Skeletal muscle tissue (tissue), 4 donors: Measurements from ENCODE around the gene ATP4A. TPM values are rescaled to one million over a fixed set of nuclear protein-coding genes. Genes with fewer than 3 reads are reported as not detected.

Experiments
- H3K27ac ChIP-seq: one replicate; pipeline ENCODE4 v1.7.0; 2013; ENCODE audit warnings: mild to moderate bottlenecking, low read depth, low read length, inconsistent platforms
- H3K27me3 ChIP-seq, 3 donors: one replicate each; pipeline ENCODE4 v1.7.0; 2013; ENCODE audit warnings: low read length in 3 of 3; ENCODE audit not compliant: control insufficient read depth in 3 of 3, insufficient read depth in 3 of 3
- H3K36me3 ChIP-seq, 3 donors: one replicate each; pipeline ENCODE4 v1.7.0; 2013; ENCODE audit warnings: low read length in 3 of 3; ENCODE audit not compliant: control insufficient read depth in 3 of 3, insufficient read depth in 3 of 3
- H3K4me1 ChIP-seq, 3 donors: one replicate each; pipeline ENCODE4 v1.7.0; 2013; ENCODE audit warnings: low read length in 3 of 3, mild to moderate bottlenecking in 3 of 3; ENCODE audit not compliant: control insufficient read depth in 3 of 3, insufficient read depth in 3 of 3
- H3K4me3 ChIP-seq, 3 donors: one replicate each; pipeline ENCODE4 v1.7.0; 2013; ENCODE audit warnings: low read length in 3 of 3
- H3K9ac ChIP-seq, 3 donors: one replicate each; pipeline ENCODE4 v1.7.0; 2013; ENCODE audit warnings: low read length in 3 of 3, mild to moderate bottlenecking in 3 of 3, moderate library complexity in 2 of 3, low read depth in 1 of 3
- H3K9me3 ChIP-seq, 3 donors: one replicate each; pipeline ENCODE4 v1.7.0; 2013; ENCODE audit warnings: low read length in 3 of 3; ENCODE audit not compliant: control insufficient read depth in 3 of 3
- total RNA-seq: library from RNA; depleted of rRNA; stranded (reverse); fragments of >200 nt; gene quantifications from one replicate; pipeline ENCODE4 v1.2.3, GENCODE V29; 2014
- donor health status: Osteomylitis.

ATP4A gene
- total RNA-seq, 1 donor from 2014 or later = not detected

DNA sequence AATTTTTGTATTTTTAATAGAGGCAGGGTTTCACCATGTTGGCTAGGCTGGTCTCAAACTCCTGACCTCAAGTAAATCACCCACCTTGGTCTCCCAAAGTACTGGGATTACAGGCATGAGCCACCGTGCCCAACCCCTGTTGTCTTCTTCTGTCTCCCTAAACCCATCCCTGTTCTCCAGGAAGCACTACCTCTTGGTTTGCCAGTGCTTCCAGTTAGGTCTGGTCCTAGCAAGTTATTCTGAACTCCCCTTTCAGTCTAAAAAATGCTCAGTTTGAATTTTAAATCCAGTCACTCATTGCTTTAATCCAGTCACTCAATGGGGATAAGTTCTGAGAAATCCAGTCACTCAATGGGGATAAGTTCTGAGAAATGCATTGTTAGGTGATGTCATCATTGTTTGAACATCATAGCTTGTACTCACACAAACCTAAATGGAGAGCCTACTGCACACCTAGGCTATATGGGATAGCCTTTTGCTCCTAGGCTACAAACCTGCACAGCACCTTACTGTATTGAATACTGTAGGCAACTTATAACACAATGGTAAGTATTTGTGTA lies 8.0 kb upstream of the ATP4A start:
- no peaks in the 10 kb centered on the region for H3K36me3 ChIP-seq
- no peak overlapping the region for H3K27ac ChIP-seq
- H3K27me3 ChIP-seq = peaks cover 6 to 18% (median 7%) of the 10 kb centered on the region in 3 donors
- no peak overlapping the region for H3K4me3 ChIP-seq
- H3K4me1 ChIP-seq = no peaks in the 10 kb centered on the region
- peaks cover 4 to 7% (median 5%) of the 10 kb centered on the region in 3 donors for H3K9me3 ChIP-seq
- no peak overlapping the region for H3K9ac ChIP-seq

DNA sequence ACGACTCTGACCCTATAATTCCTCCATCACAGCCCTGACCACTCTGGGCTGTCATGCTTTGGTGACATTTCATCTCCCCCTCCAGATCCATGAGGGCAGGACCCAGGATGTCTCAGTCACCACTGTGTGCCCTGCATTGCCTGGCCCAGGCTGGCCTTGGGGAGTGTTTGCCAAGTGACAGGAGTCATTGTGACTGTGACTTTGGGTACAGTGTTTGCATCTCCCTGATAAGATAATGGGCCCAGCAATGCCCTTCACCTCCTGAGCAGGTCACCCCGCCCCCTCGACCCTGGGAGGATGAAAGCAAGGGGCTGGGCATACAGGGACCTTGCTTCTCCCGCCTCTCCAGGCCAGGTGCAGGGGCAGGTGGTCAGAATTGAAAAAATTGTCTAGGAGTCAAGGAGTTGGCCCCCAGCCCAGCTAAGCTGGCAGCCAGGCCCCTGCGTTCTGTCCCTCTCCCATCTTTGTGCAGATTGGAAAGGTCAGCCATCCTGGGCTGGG lies 5.9 kb upstream of the ATP4A start:
- H3K4me1 ChIP-seq = no peaks in the 10 kb centered on the region
- H3K27ac ChIP-seq = no peak overlapping the region
- H3K36me3 ChIP-seq = no peaks in the 10 kb centered on the region
- no peak overlapping the region for H3K4me3 ChIP-seq
- H3K9ac ChIP-seq = no peak overlapping the region
- H3K27me3 ChIP-seq = peaks cover 15 to 18% (median 15%) of the 10 kb centered on the region in 3 donors
- no peaks in the 10 kb centered on the region for H3K9me3 ChIP-seq

DNA sequence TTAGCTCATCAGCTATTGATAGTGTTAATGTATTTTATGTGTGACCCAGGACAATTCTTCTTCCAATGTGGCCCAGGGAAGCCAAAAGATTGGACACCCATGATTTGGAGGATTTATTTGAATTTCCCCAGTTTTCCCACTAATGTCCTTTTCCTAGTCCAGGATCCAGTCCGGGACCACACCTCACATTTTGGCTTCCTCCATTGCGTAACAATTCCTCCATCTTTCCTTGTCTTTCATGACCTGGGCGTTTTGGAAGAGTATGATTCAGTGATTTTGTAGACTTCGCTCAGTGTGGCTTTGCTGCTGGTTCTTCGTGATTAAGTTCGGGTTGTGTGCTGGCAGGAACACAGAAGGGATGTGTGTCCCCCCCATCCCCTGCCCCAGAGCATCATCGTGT lies 3.3 kb upstream of the ATP4A start:
- Histone ChIP-seq H3K9me3 (no peaks in the 10 kb centered on the region), H3K27ac (no peak overlapping the region), H3K4me3 (no peak overlapping the region), H3K36me3 (no peaks in the 10 kb centered on the region), H3K9ac (no peak overlapping the region), H3K4me1 (no peaks in the 10 kb centered on the region), H3K27me3 (peaks cover 15 to 28% (median 28%) of the 10 kb centered on the region in 3 donors)

DNA sequence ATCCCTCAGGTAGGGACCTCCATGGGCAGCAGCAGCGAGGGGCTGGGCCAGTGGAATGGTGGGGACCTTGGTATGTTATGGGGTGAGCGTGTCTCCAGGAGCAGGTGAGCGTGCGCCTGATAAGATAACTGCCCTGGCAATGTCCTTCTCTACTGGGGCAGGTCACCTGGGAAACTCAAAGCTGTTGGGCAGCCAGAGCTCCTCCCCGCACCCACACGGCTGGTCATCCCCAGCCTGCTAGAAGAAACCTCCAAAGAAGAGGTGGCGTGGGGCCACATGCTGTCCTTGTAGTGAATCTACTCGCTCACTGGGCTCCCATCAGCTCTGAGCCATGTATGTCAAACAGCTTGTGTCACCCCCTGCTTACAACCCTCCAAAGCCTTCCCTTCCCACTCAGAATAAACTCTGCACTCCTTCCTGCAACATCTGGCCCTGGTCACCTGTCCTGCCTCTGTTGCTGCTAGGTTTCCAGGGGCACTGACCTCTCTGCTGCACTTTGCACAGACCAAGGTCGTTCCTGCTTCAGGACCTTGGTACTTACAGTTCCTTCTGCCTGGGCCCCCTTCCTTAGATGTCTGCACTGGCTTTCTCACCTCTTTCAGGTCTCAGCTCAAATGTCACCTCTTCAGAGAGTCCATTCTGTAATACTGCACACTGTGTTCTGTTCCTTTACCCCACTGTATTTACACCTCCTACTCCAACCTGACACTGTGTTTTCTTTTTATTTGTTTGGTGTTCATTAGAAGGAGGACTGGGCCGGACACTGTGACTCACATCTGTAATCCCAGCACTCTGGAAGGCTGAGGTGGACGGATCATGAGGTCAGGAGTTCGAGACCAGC lies 1.8 kb upstream of the ATP4A start:
- Histone ChIP-seq H3K27ac (no peak overlapping the region), H3K4me1 (no peaks in the 10 kb centered on the region), H3K4me3 (no peak overlapping the region), H3K9ac (no peak overlapping the region), H3K36me3 (no peaks in the 10 kb centered on the region), H3K27me3 (peaks cover 22 to 35% (median 32%) of the 10 kb centered on the region in 3 donors), H3K9me3 (no peaks in the 10 kb centered on the region)

DNA sequence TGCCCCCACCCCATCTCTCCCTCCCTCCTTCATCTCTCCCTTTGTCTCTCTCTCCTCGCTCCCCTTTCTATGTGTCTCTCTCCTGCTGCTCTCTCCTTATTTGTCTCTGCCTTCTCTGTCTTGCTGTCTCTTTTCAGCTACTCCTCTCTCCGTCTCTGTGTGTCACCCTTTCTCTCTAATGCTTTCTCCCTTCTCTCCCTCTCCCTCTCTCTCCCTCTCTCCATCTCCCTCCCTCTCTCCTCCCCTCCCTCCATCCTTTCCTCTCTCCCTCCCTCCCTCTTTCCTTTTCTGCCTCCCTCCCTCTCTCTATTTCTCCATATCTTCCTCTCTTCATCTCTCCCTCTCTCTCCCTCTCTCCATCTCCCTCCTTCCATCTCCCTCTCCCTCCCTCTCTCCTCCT lies 682 bp downstream of the ATP4A start:
- Histone ChIP-seq H3K27me3 (peaks cover 46 to 59% (median 46%) of the 10 kb centered on the region in 3 donors), H3K4me3 (no peak overlapping the region), H3K36me3 (no peaks in the 10 kb centered on the region), H3K27ac (no peak overlapping the region), H3K9ac (no peak overlapping the region), H3K9me3 (no peaks in the 10 kb centered on the region), H3K4me1 (peaks cover 0 to 5% (median 3%) of the 10 kb centered on the region in 3 donors)

DNA sequence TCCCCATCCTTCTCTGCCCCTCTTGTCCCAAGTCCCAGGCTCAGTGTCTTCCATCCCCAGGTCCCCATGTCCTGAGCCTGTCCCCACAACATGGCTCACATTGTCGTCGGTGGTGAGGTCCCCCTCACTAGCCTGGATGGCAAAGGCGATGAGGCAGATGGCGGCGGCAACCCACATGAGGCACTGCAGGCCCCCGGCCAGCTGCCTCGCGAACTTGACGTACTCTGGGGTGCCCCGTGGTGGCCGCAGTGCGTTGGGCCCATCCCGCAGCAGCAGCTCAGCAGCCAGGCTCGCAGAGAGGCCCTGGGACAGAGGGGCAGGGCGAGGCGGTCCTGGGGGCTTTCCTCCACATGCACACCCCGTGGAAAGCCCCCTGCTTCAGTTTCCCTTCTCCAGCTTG lies 1.1 kb downstream of the ATP4A start:
- H3K27ac ChIP-seq = no peak overlapping the region
- peaks cover 48 to 62% (median 49%) of the 10 kb centered on the region in 3 donors for H3K27me3 ChIP-seq
- H3K4me3 ChIP-seq = no peak overlapping the region
- no peak overlapping the region for H3K9ac ChIP-seq
- no peaks in the 10 kb centered on the region for H3K9me3 ChIP-seq
- no peaks in the 10 kb centered on the region for H3K36me3 ChIP-seq
- H3K4me1 ChIP-seq = peaks cover 0 to 5% (median 3%) of the 10 kb centered on the region in 3 donors

DNA sequence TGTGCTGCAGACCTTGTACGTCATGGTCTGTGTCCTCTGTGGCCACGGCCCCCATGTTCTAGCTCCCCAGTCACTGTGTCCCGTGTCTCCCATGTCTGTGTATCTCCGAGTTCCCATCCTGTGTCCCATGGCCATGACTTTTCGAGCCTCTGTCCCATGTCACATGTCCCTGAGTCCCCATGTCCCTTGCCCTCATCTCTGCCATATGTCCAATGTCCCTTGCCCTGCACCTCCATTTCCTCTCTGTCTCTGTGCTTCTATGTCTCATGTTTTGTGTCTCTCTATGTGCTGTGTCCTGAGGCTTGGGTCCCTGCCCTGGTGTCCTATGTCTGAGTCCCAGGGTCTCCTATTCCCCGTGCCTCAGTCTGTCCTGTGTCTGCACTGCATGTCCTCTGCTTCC lies 2.0 kb downstream of the ATP4A start:
- Histone ChIP-seq H3K36me3 (no peaks in the 10 kb centered on the region), H3K9ac (no peak overlapping the region), H3K27ac (no peak overlapping the region), H3K27me3 (peaks cover 56 to 70% (median 57%) of the 10 kb centered on the region in 3 donors), H3K4me3 (no peak overlapping the region), H3K4me1 (peaks cover 0 to 5% (median 3%) of the 10 kb centered on the region in 3 donors), H3K9me3 (no peaks in the 10 kb centered on the region)

DNA sequence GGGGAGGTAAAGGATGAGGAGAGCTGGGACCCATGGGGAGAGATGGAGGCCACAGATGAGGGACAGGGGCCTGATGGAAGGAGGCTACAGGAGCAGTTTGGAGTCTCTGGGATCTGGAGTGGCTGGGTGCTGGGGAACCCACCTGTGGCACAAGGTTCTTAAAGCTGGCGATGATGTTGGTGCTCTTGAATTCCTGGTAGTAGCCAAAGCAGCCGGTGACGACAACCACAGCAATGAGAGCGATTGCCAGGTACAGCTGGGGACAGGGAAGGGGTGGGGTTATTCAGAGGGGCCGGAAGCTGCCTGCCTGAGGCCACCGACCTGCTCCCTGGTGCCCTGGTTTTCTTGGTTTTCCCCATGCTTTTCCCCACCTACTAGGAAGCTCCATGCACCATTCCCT lies 2.8 kb downstream of the ATP4A start:
- Histone ChIP-seq H3K9ac (no peak overlapping the region), H3K9me3 (no peaks in the 10 kb centered on the region), H3K4me1 (peaks cover 0 to 5% (median 3%) of the 10 kb centered on the region in 3 donors), H3K36me3 (no peaks in the 10 kb centered on the region), H3K4me3 (no peak overlapping the region), H3K27me3 (peaks cover 61 to 76% (median 63%) of the 10 kb centered on the region in 3 donors), H3K27ac (no peak overlapping the region)

DNA sequence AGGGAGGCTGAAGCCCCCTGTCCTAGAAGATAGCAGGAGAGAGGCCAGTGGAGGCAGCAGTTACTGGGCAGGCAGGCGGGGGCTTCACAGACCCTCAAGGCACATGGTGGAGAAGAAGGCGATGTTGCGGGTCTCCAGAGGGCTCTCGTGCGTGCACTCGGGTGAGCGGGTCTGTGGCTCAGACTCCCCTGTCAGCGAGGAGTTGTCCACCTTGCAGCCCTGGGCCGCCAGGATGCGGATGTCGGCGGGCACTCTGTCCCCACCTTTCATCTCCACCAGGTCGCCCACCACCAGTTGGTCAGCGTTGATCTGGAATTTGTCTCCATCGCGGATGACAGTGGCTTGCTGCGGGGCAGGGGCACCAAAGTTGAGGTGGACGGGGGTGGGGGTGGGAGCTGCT lies 3.2 kb downstream of the ATP4A start:
- Histone ChIP-seq H3K27me3 (peaks cover 61 to 74% (median 63%) of the 10 kb centered on the region in 3 donors), H3K36me3 (no peaks in the 10 kb centered on the region), H3K9me3 (no peaks in the 10 kb centered on the region)

DNA sequence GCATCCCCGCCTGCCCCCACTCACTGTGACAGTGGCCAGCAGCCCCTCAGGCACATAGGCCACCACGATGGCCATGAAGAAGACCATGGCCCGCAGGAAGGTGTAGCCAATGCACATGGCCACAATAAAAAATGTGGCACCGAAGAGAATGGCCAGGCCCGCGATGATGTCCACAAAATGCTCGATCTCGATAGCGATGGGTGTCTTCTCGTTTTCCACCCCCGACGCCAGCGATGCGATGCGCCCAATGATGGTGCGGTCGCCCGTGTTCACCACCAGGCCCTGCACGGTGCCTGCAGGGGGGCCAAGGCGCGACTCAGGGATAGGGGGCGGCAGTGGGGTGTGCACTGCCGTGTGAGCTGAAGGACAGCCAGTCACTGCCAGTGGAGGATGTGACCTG lies 3.7 kb downstream of the ATP4A start:
- Histone ChIP-seq H3K9me3 (no peaks in the 10 kb centered on the region), H3K36me3 (no peaks in the 10 kb centered on the region), H3K4me3 (no peak overlapping the region), H3K27me3 (peaks cover 58 to 69% (median 63%) of the 10 kb centered on the region in 3 donors), H3K4me1 (peaks cover 0 to 5% (median 3%) of the 10 kb centered on the region in 3 donors), H3K27ac (no peak overlapping the region), H3K9ac (no peak overlapping the region)

More for the DNA sequence above, 3.2 kb downstream of the ATP4A start:
- Histone ChIP-seq H3K9ac (no peak overlapping the region), H3K4me1 (peaks cover 0 to 5% (median 3%) of the 10 kb centered on the region in 3 donors), H3K4me3 (no peak overlapping the region), H3K27ac (no peak overlapping the region)
